ENCODE results near the gene PDZD4.

GRCh38 chrX:153773741-153774575 lies 56.4 kb downstream of the PDZD4 start:
- TF ChIP-seq CTCF (IDR thresholded peaks at IDR 0.05; ENCODE audit: insufficient read depth, low read depth, low read length) (no peak), EZH2 (IDR thresholded peaks at IDR 0.05; ENCODE audit: insufficient read depth, low read length) (no peak)
